Stimulated activated CD8-positive, alpha-beta memory T cell treated with anti-CD3 and anti-CD28 coated beads, Interleukin-7, amount 100 ng/mL, for 24 hours (primary cell): ENCODE data around the gene PEPD.

Source experiments
- DNase-seq: peaks from one replicate; pipeline ENCODE4 v3.0.0-alpha.2; 2020; ENCODE audit warnings: low read depth

The PEPD gene

GRCh38 chr19:33406521-33407139, 115.0 kb downstream of the PEPD start:
- peak; percentile 58 for DNase-seq

- DNase-seq, result no peak
Observed at GRCh38 chr19:33405553-33406461, 115.8 kb downstream of the PEPD start.

GRCh38 chr19:33405254-33405552, 116.4 kb downstream of the PEPD start:
- DNase-seq, result no peak

GRCh38 chr19:33404506-33405253, 116.9 kb downstream of the PEPD start:
- no peak for DNase-seq

- DNase-seq, result no peak
Observed at GRCh38 chr19:33403973-33404304, 117.7 kb downstream of the PEPD start.

- DNase-seq, result no peak
Observed at GRCh38 chr19:33403221-33403972, 118.2 kb downstream of the PEPD start.

- no peak for DNase-seq
Observed at GRCh38 chr19:33402421-33403220, 119.0 kb downstream of the PEPD start.

GRCh38 chr19:33401683-33402420, 119.7 kb downstream of the PEPD start:
- DNase-seq, result no peak

- no peak for DNase-seq
Observed at GRCh38 chr19:33400856-33401682, 120.5 kb downstream of the PEPD start.

GRCh38 chr19:33399745-33400681, 121.6 kb downstream of the PEPD start:
- DNase-seq, result no peak

- no peak for DNase-seq
Observed at GRCh38 chr19:33399081-33399744, 122.4 kb downstream of the PEPD start.

- no peak for DNase-seq
Observed at GRCh38 chr19:33398361-33399060, 123.1 kb downstream of the PEPD start.

GRCh38 chr19:33397536-33398360, 123.8 kb downstream of the PEPD start:
- DNase-seq, result no peak

GRCh38 chr19:33396701-33397535, 124.7 kb downstream of the PEPD start:
- no peak for DNase-seq
